Measurements from ENCODE around the gene AGK.
"Not testable (repeated sequence)": the region's sequence is repeated elsewhere in the genome, so short reads cannot be mapped to it uniquely, and the experiment has no call there.

AGK gene

GRCh38 chr7:141575654-141576448 lies 24.6 kb downstream of the AGK start:
- Histone ChIP-seq H3K9ac (ENCODE audit: low read length) (no peak overlapping the region), H3K27ac (ENCODE audit: low read length) (no peak overlapping the region), H3K4me3 (ENCODE audit: low read length) (no peak overlapping the region), H3K36me3 (ENCODE audit: control insufficient read depth, low read depth, low read length) (no peaks in the 10 kb centered on the region), H3K27me3 (ENCODE audit: control insufficient read depth, insufficient read depth, low read length) (no peaks in the 10 kb centered on the region), H3K9me3 (ENCODE audit: control insufficient read depth, low read depth, low read length) (peaks cover 8% of the 10 kb centered on the region), H3K4me1 (ENCODE audit: control insufficient read depth, low read depth, low read length) (peaks cover 5% of the 10 kb centered on the region)

- Histone ChIP-seq H3K27ac (ENCODE audit: low read length) (no peak overlapping the region), H3K4me1 (ENCODE audit: control insufficient read depth, low read depth, low read length) (peaks cover 5% of the 10 kb centered on the region), H3K36me3 (ENCODE audit: control insufficient read depth, low read depth, low read length) (no peaks in the 10 kb centered on the region), H3K27me3 (ENCODE audit: control insufficient read depth, insufficient read depth, low read length) (no peaks in the 10 kb centered on the region), H3K9me3 (ENCODE audit: control insufficient read depth, low read depth, low read length) (peaks cover 8% of the 10 kb centered on the region), H3K4me3 (ENCODE audit: low read length) (no peak overlapping the region), H3K9ac (ENCODE audit: low read length) (no peak overlapping the region)
These were observed 26.0 kb downstream of the AGK start for GRCh38 chr7:141577043-141577839.

- H3K27ac ChIP-seq (ENCODE audit: low read length); H3K36me3 ChIP-seq (ENCODE audit: control insufficient read depth, low read depth, low read length); H3K4me3 ChIP-seq (ENCODE audit: low read length); H3K27me3 ChIP-seq (ENCODE audit: control insufficient read depth, insufficient read depth, low read length); H3K9ac ChIP-seq (ENCODE audit: low read length); H3K9me3 ChIP-seq (ENCODE audit: control insufficient read depth, low read depth, low read length): not testable (repeated sequence)
- H3K4me1 ChIP-seq (ENCODE audit: control insufficient read depth, low read depth, low read length): peaks cover 17% of the 10 kb centered on the region
These were observed 28.7 kb downstream of the AGK start for GRCh38 chr7:141579953-141580352.

- H3K27ac ChIP-seq (ENCODE audit: low read length); H3K9ac ChIP-seq (ENCODE audit: low read length); H3K27me3 ChIP-seq (ENCODE audit: control insufficient read depth, insufficient read depth, low read length); H3K9me3 ChIP-seq (ENCODE audit: control insufficient read depth, low read depth, low read length); H3K4me3 ChIP-seq (ENCODE audit: low read length); H3K36me3 ChIP-seq (ENCODE audit: control insufficient read depth, low read depth, low read length): not testable (repeated sequence)
- H3K4me1 ChIP-seq (ENCODE audit: control insufficient read depth, low read depth, low read length): peaks cover 37% of the 10 kb centered on the region
These were observed 30.9 kb downstream of the AGK start for GRCh38 chr7:141582063-141582462.

GRCh38 chr7:141584935-141585334 lies 33.7 kb downstream of the AGK start:
- Histone ChIP-seq H3K9me3 (ENCODE audit: control insufficient read depth, low read depth, low read length) (no peaks in the 10 kb centered on the region), H3K4me3 (ENCODE audit: low read length) (peak overlapping the region; percentile 36), H3K27ac (ENCODE audit: low read length) (peak overlapping the region; percentile 72), H3K27me3 (ENCODE audit: control insufficient read depth, insufficient read depth, low read length) (no peaks in the 10 kb centered on the region), H3K36me3 (ENCODE audit: control insufficient read depth, low read depth, low read length) (no peaks in the 10 kb centered on the region), H3K9ac (ENCODE audit: low read length) (peak overlapping the region; percentile 24), H3K4me1 (ENCODE audit: control insufficient read depth, low read depth, low read length) (peaks cover 41% of the 10 kb centered on the region)

GRCh38 chr7:141585592-141586510 lies 34.6 kb downstream of the AGK start:
- H3K9ac ChIP-seq (ENCODE audit: low read length): peak overlapping the region; percentile 24
- H3K27ac ChIP-seq (ENCODE audit: low read length): peak overlapping the region; percentile 72

GRCh38 chr7:141586878-141587277 lies 35.7 kb downstream of the AGK start:
- no peaks in the 10 kb centered on the region for H3K27me3 ChIP-seq (ENCODE audit: control insufficient read depth, insufficient read depth, low read length)
- no peak overlapping the region for H3K27ac ChIP-seq (ENCODE audit: low read length)
- H3K9me3 ChIP-seq (ENCODE audit: control insufficient read depth, low read depth, low read length): no peaks in the 10 kb centered on the region
- H3K4me3 ChIP-seq (ENCODE audit: low read length): no peak overlapping the region
- H3K9ac ChIP-seq (ENCODE audit: low read length): no peak overlapping the region
- H3K4me1 ChIP-seq (ENCODE audit: control insufficient read depth, low read depth, low read length): peaks cover 45% of the 10 kb centered on the region
- H3K36me3 ChIP-seq (ENCODE audit: control insufficient read depth, low read depth, low read length): no peaks in the 10 kb centered on the region

More at GRCh38 chr7:141585592-141586510, 34.6 kb downstream of the AGK start:
- Histone ChIP-seq H3K4me3 (ENCODE audit: low read length) (peak overlapping the region; percentile 36), H3K27me3 (ENCODE audit: control insufficient read depth, insufficient read depth, low read length) (no peaks in the 10 kb centered on the region), H3K4me1 (ENCODE audit: control insufficient read depth, low read depth, low read length) (peaks cover 41% of the 10 kb centered on the region), H3K36me3 (ENCODE audit: control insufficient read depth, low read depth, low read length) (no peaks in the 10 kb centered on the region), H3K9me3 (ENCODE audit: control insufficient read depth, low read depth, low read length) (no peaks in the 10 kb centered on the region)

GRCh38 chr7:141587304-141587703 lies 36.1 kb downstream of the AGK start:
- no peak overlapping the region for H3K27ac ChIP-seq (ENCODE audit: low read length)
- H3K36me3 ChIP-seq (ENCODE audit: control insufficient read depth, low read depth, low read length): no peaks in the 10 kb centered on the region
- H3K4me1 ChIP-seq (ENCODE audit: control insufficient read depth, low read depth, low read length): peaks cover 45% of the 10 kb centered on the region
- H3K4me3 ChIP-seq (ENCODE audit: low read length): no peak overlapping the region
- no peak overlapping the region for H3K9ac ChIP-seq (ENCODE audit: low read length)
- no peaks in the 10 kb centered on the region for H3K9me3 ChIP-seq (ENCODE audit: control insufficient read depth, low read depth, low read length)
- H3K27me3 ChIP-seq (ENCODE audit: control insufficient read depth, insufficient read depth, low read length): no peaks in the 10 kb centered on the region

- Histone ChIP-seq H3K27ac (ENCODE audit: low read length) (no peak overlapping the region), H3K4me3 (ENCODE audit: low read length) (no peak overlapping the region), H3K36me3 (ENCODE audit: control insufficient read depth, low read depth, low read length) (peaks cover 3% of the 10 kb centered on the region), H3K4me1 (ENCODE audit: control insufficient read depth, low read depth, low read length) (peaks cover 42% of the 10 kb centered on the region), H3K27me3 (ENCODE audit: control insufficient read depth, insufficient read depth, low read length) (no peaks in the 10 kb centered on the region), H3K9me3 (ENCODE audit: control insufficient read depth, low read depth, low read length) (no peaks in the 10 kb centered on the region), H3K9ac (ENCODE audit: low read length) (no peak overlapping the region)
These were observed 37.7 kb downstream of the AGK start for GRCh38 chr7:141588912-141589311.

GRCh38 chr7:141590071-141590470 lies 38.9 kb downstream of the AGK start:
- H3K27ac ChIP-seq (ENCODE audit: low read length): no peak overlapping the region
- peaks cover 32% of the 10 kb centered on the region for H3K4me1 ChIP-seq (ENCODE audit: control insufficient read depth, low read depth, low read length)
- H3K27me3 ChIP-seq (ENCODE audit: control insufficient read depth, insufficient read depth, low read length): no peaks in the 10 kb centered on the region
- H3K9me3 ChIP-seq (ENCODE audit: control insufficient read depth, low read depth, low read length): no peaks in the 10 kb centered on the region
- H3K4me3 ChIP-seq (ENCODE audit: low read length): no peak overlapping the region
- H3K36me3 ChIP-seq (ENCODE audit: control insufficient read depth, low read depth, low read length): peaks cover 3% of the 10 kb centered on the region
- no peak overlapping the region for H3K9ac ChIP-seq (ENCODE audit: low read length)

GRCh38 chr7:141590666-141591065 lies 39.5 kb downstream of the AGK start:
- Histone ChIP-seq H3K9ac (ENCODE audit: low read length) (no peak overlapping the region), H3K36me3 (ENCODE audit: control insufficient read depth, low read depth, low read length) (peaks cover 3% of the 10 kb centered on the region), H3K27ac (ENCODE audit: low read length) (no peak overlapping the region), H3K4me3 (ENCODE audit: low read length) (no peak overlapping the region), H3K9me3 (ENCODE audit: control insufficient read depth, low read depth, low read length) (no peaks in the 10 kb centered on the region), H3K4me1 (ENCODE audit: control insufficient read depth, low read depth, low read length) (peaks cover 26% of the 10 kb centered on the region), H3K27me3 (ENCODE audit: control insufficient read depth, insufficient read depth, low read length) (no peaks in the 10 kb centered on the region)

Data from iPS-18a (cell line).